ENCODE measurements around the gene TRIOBP.

- TF ChIP-seq, protein P1, sequence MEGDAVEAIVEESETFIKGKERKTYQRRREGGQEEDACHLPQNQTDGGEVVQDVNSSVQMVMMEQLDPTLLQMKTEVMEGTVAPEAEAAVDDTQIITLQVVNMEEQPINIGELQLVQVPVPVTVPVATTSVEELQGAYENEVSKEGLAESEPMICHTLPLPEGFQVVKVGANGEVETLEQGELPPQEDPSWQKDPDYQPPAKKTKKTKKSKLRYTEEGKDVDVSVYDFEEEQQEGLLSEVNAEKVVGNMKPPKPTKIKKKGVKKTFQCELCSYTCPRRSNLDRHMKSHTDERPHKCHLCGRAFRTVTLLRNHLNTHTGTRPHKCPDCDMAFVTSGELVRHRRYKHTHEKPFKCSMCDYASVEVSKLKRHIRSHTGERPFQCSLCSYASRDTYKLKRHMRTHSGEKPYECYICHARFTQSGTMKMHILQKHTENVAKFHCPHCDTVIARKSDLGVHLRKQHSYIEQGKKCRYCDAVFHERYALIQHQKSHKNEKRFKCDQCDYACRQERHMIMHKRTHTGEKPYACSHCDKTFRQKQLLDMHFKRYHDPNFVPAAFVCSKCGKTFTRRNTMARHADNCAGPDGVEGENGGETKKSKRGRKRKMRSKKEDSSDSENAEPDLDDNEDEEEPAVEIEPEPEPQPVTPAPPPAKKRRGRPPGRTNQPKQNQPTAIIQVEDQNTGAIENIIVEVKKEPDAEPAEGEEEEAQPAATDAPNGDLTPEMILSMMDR (IDR thresholded peaks at IDR 0.05), result no peak
- no peak for TF ChIP-seq POLR2A (IDR thresholded peaks at IDR 0.05)
Measured at GRCh38 chr22:37760152-37760551, 63.3 kb downstream of the TRIOBP start.

Data from Peyer's patch (tissue), 4 donors.